ENCODE results near the gene IDH3A. TPM values are rescaled to one million over a fixed set of nuclear protein-coding genes. Genes with fewer than 3 reads are reported as not detected.

IDH3A gene
- total and polyA plus RNA-seq, 9 of the 15 experiments (the other 6 are each of a cell fraction or from before 2014, with no cell fraction given): 37.4 to 249 (median 107) TPM

GRCh38 chr15:78129751-78130287 is 19.3 kb upstream of the IDH3A start (continued):
- TF ChIP-seq ETV5 (CRISPR knock-in tag; IDR thresholded peaks at IDR 0.05; ENCODE audit: low read depth): no peak
- peak; percentile 87 for TF ChIP-seq ZKSCAN8 (CRISPR knock-in tag; IDR thresholded peaks at IDR 0.05)
- TF ChIP-seq HDAC2 (IDR thresholded peaks at IDR 0.05): 0 out of 2 replicates have a peak, but pooled peaks have one; percentile 34

- no peaks in the 10 kb centered on the region for H3K36me3 ChIP-seq (ENCODE audit: control insufficient read depth, insufficient read depth, low read length)
- peak overlapping the region; percentile 69 for H3K4me3 ChIP-seq
- peak overlapping the region; percentile 42 to 99; a peak in 3 of 4 replicates for H3K9ac ChIP-seq (ENCODE audit: insufficient read depth in 1 of 2, low read depth in 2 of 2, low read length in 2 of 2)
- H3K27me3 ChIP-seq (ENCODE audit: control insufficient read depth in 2 of 2, insufficient read depth in 2 of 2, low read length in 2 of 2): no peaks in the 10 kb centered on the region
- peaks cover 25 to 31% of the 10 kb centered on the region in 2 experiments for H3K4me1 ChIP-seq (replicated peaks in 1 of 2; ENCODE audit: control insufficient read depth in 2 of 2, insufficient read depth in 2 of 2, low read length in 2 of 2)
- peak overlapping the region; percentile 95 for H2AFZ ChIP-seq (ENCODE audit: low read depth, low read length)
- H3K79me2 ChIP-seq (ENCODE audit: control insufficient read depth, insufficient read depth, low read length): peaks cover 9% of the 10 kb centered on the region; the same call in 2 of the 3 replicates
- in situ Hi-C loops (cut with MboI) (no loop called here), intact Hi-C loops (cut with micrococcal nuclease) (loop anchor here (2.0 to 5.0 kb wide), 2 partner anchors 64 to 112 kb away; no protein-coding TSS in a partner anchor)
- H3K4me2 ChIP-seq (ENCODE audit: insufficient read depth, low read length): peak overlapping the region; percentile 89
- DNase-seq (ENCODE audit: extremely low read depth in 1 of 4, low spot score in 3 of 4) (peak; percentile 39 to 55 (median 48)), FAIRE-seq (no peak), ATAC-seq (peak; percentile 60)
- H3K27ac ChIP-seq (ENCODE audit: extremely low read depth, low read depth, low read length): no peak overlapping the region; the same call in 2 of the 3 replicates
- H4K20me1 ChIP-seq (replicated peaks; ENCODE audit: control insufficient read depth, insufficient read depth, low read length): 0 out of 2 replicates have a peak, but pooled peaks cover 4% of the 10 kb centered on the region
- no TSS peak for BruUV-seq (replicated peaks)
- ChIA-PET POLR2A (interaction anchor here (0.6 to 1.6 kb wide), 5 partner anchors 9 to 753 kb away, joined by 3 to 7 read pairs (median 4); no protein-coding TSS in a partner anchor), CTCF (ENCODE audit: low intra/inter-chr PET ratio) (interaction anchor here (0.7 to 1.8 kb wide), 4 partner anchors 18 to 110 kb away, joined by 3 to 10 read pairs (median 4); no protein-coding TSS in a partner anchor)
- peaks cover 4% of the 10 kb centered on the region for H3K9me1 ChIP-seq (ENCODE audit: control insufficient read depth, insufficient read depth, low read length)
- 20% methylated on average over 29 of the region's 51 CpGs for WGBS (ENCODE audit: insufficient coverage, low coverage, missing lambda C conversion rate)
- H3K9me3 ChIP-seq (replicated peaks; ENCODE audit: control insufficient read depth, insufficient read depth, low read depth, low read length): no peaks in the 10 kb centered on the region
- TF ChIP-seq, protein P1, sequence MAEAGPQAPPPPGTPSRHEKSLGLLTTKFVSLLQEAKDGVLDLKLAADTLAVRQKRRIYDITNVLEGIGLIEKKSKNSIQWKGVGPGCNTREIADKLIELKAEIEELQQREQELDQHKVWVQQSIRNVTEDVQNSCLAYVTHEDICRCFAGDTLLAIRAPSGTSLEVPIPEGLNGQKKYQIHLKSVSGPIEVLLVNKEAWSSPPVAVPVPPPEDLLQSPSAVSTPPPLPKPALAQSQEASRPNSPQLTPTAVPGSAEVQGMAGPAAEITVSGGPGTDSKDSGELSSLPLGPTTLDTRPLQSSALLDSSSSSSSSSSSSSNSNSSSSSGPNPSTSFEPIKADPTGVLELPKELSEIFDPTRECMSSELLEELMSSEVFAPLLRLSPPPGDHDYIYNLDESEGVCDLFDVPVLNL (CRISPR knock-in tag; IDR thresholded peaks at IDR 0.05; ENCODE audit: low read depth): no peak
- no peak for TF ChIP-seq THAP12 (CRISPR knock-in tag; IDR thresholded peaks at IDR 0.05)
- TF ChIP-seq CHD4 (IDR thresholded peaks at IDR 0.05; ENCODE audit: insufficient read depth, insufficient replicate concordance, low read depth, low read length, poor library complexity, severe bottlenecking): peak; percentile 49
- 0 out of 2 replicates have a peak, but pooled peaks have one; percentile 20 for TF ChIP-seq ZNF511 (CRISPR knock-in tag; IDR thresholded peaks at IDR 0.05)
- TF ChIP-seq TBP (optimal IDR thresholded peaks at IDR 0.05; ENCODE audit: low read depth, low read length): peak; percentile 0
- no peak for TF ChIP-seq ZBTB49 (CRISPR knock-in tag; IDR thresholded peaks at IDR 0.05; ENCODE audit: borderline replicate concordance)
- TF ChIP-seq POLR3A (IDR thresholded peaks at IDR 0.05; ENCODE audit: borderline replicate concordance, extremely low read depth, insufficient read depth, insufficient read length): no peak
- TF ChIP-seq BCOR (IDR thresholded peaks at IDR 0.05): peak; percentile 84
Observed at GRCh38 chr15:78130466-78131294, 18.5 kb upstream of the IDH3A start.
